ENCODE results near the gene STUM. TPM values are rescaled to one million over a fixed set of nuclear protein-coding genes. Genes with fewer than 3 reads are reported as not detected.
"Not testable (repeated sequence)": the region's sequence is repeated elsewhere in the genome, so short reads cannot be mapped to it uniquely, and the experiment has no call there.

Gene STUM
- total RNA-seq, result 1 to 10 TPM in 1 of 4 donors, under 1 TPM in 3; 0.15 to 3.2 (median 0.34) TPM

- no peaks in the 10 kb centered on the region for H3K9me3 ChIP-seq
- no peak for DNase-seq
- no peaks in the 10 kb centered on the region for H3K36me3 ChIP-seq
- intact Hi-C loops (cut with DNase I), result loop anchor here (5.0 kb wide), 1 partner anchor 64 kb away; no protein-coding TSS in a partner anchor
- peak within 1 kb of the TSS; percentile 64 to 86 (median 77) for H3K27ac ChIP-seq
- H3K4me3 ChIP-seq, result peak within 1 kb of the TSS; percentile 39 to 73 (median 54)
- TF ChIP-seq POLR2A (IDR thresholded peaks at IDR 0.05), result no peak
- TF ChIP-seq CTCF (IDR thresholded peaks at IDR 0.05), result no peak
- peaks cover 20 to 42% (median 21%) of the 10 kb centered on the region in 3 donors for H3K4me1 ChIP-seq
- H3K27me3 ChIP-seq, result peaks cover 0 to 69% (median 5%) of the 10 kb centered on the region in 4 donors
- WGBS, 2 donors, result 0 to 1% methylated on average over 4 to 14 of the region's 82 CpGs
Observed at GRCh38 chr1:226548256-226549093, at the start of gene STUM. Gene STUM, plus strand, starts transcription at chr1:226548764. Its CDS starts 141 bp downstream, at chr1:226548905.

DNA sequence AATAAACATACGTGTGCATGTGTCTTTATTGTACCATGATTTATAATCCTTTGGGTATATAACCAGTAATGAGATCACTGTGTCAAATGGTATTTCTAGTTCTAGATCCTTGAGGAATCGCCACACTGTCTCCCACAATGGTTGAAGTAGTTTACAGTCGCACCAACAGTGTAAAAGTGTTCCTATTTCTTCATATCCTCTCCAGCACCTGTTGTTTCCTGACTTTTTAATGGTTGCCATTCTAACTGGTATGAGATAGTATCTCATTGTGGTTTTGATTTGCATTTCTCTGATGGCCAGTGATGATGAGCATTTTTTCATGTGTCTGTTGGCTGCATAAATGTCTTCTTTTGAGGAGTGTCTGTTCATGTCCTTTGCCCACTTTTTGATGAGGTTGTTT is 48.9 kb upstream of the STUM start:
- H3K27me3 ChIP-seq; intact Hi-C loops (cut with DNase I); DNase-seq; H3K4me3 ChIP-seq; H3K36me3 ChIP-seq; H3K9me3 ChIP-seq; H3K4me1 ChIP-seq; H3K27ac ChIP-seq: not testable (repeated sequence)
- WGBS, 2 donors, result 80 to 81% methylated on average over 3 of the region's 3 CpGs

DNA sequence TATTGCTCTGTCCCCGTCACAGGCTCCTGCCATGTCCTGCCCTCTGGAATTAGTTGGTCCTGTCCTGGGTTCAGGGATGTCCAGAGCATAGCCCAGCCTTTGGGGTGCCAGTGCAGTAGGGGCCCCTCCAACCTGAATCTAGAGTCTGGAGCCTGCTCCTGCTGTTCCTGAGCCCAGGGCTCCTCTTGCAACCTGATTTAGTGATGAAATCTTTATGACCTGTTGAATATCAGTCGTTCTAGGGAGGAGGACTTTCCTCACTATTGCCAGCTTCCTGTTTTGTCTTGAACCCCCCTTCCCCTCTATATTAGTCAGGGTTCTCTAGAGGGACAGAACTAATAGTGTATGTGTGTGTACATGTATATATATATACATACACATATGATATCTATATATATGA is 42.5 kb upstream of the STUM start:
- Histone ChIP-seq H3K4me3 (no peak overlapping the region), H3K36me3 (no peaks in the 10 kb centered on the region), H3K27ac (no peak overlapping the region), H3K9me3 (no peaks in the 10 kb centered on the region), H3K27me3 (peaks cover 0 to 38% (median 0%) of the 10 kb centered on the region in 4 donors), H3K4me1 (no peaks in the 10 kb centered on the region)
- intact Hi-C loops (cut with DNase I), result no loop called here
- TF ChIP-seq CTCF (IDR thresholded peaks at IDR 0.05) (no peak), POLR2A (IDR thresholded peaks at IDR 0.05) (no peak)
- no peak for DNase-seq
- WGBS, 2 donors, result 60 to 64% methylated on average over 2 of the region's 2 CpGs

GRCh38 chr1:226506921-226507320 is 41.6 kb upstream of the STUM start:
- Histone ChIP-seq H3K36me3 (no peaks in the 10 kb centered on the region), H3K27me3 (peaks cover 0 to 38% (median 0%) of the 10 kb centered on the region in 4 donors), H3K9me3 (no peaks in the 10 kb centered on the region), H3K4me3 (no peak overlapping the region), H3K27ac (no peak overlapping the region), H3K4me1 (no peaks in the 10 kb centered on the region)
- TF ChIP-seq POLR2A (IDR thresholded peaks at IDR 0.05), result no peak
- TF ChIP-seq CTCF (IDR thresholded peaks at IDR 0.05), result no peak
- intact Hi-C loops (cut with DNase I), result no loop called here
- WGBS, 2 donors, result 86 to 95% methylated on average over 4 to 5 of the region's 5 CpGs
- DNase-seq, result no peak

DNA sequence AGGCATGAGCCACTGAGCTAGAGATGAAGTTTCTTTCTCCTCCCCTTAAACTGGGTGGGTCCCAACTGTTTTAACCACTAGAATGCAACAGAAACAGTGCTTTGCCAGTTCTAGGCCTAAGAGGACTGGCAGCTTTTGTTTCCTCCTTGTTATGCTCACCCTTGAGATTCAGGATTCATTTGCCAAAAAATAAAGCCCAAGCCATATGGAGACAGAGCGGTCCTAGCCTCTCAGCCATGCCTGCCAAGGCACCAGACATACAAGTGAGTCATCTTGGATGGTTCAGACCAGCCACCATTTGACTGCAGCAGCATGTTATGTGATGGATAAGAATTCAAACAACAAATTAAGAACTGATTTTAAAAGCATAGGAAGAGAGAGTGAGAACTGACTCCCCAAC is 38.1 kb upstream of the STUM start:
- WGBS, 2 donors, result 38 to 50% methylated on average over 1 of the region's 1 CpG
- H3K27ac ChIP-seq, result no peak overlapping the region
- TF ChIP-seq CTCF (IDR thresholded peaks at IDR 0.05) (no peak), POLR2A (IDR thresholded peaks at IDR 0.05) (no peak)
- H3K27me3 ChIP-seq, result peaks cover 0 to 26% (median 0%) of the 10 kb centered on the region in 4 donors
- H3K36me3 ChIP-seq, result no peaks in the 10 kb centered on the region
- H3K4me3 ChIP-seq, result no peak overlapping the region
- H3K4me1 ChIP-seq, result no peaks in the 10 kb centered on the region
- intact Hi-C loops (cut with DNase I), result no loop called here
- no peak for DNase-seq
- no peaks in the 10 kb centered on the region for H3K9me3 ChIP-seq
